Activated naive CD8-positive, alpha-beta T cell treated with anti-CD3 and anti-CD28 coated beads, Interleukin-2, amount 10 ng/mL, durations not matched to agents 7 days and 5 days (primary cell): ENCODE results near the gene SSBP3. TPM values are rescaled to one million over a fixed set of nuclear protein-coding genes. Genes with fewer than 3 reads are reported as not detected.

ENCODE experiments used
- ATAC-seq: fragments of 150-1000 bp; cut with Tn5 transposase; one replicate; pipeline ENCODE4 v1.10.0; 2021; ENCODE audit warnings: low read depth, moderate library complexity
- POLR2A ChIA-PET: fragments of 350-600 bp; sonication (Branson Sonifier 250); formaldehyde crosslinking; loops from one replicate; lab custom pipeline; 2021; ENCODE audit warnings: antibody characterized with exemption; lab: Charles Lee
- DNase-seq: peaks from one replicate; pipeline ENCODE4 v3.0.0; 2021
- H3K27ac Mint-ChIP-seq: one replicate; pipeline ENCODE4 v1.8.0; 2022; ENCODE audit warnings: mild to moderate bottlenecking, mixed read lengths
- H3K27me3 Mint-ChIP-seq: one replicate; pipeline ENCODE4 v1.8.0; 2022; ENCODE audit warnings: mild to moderate bottlenecking, moderate library complexity, mixed read lengths
- H3K36me3 Mint-ChIP-seq: one replicate; pipeline ENCODE4 v1.8.0; 2021; ENCODE audit warnings: mild to moderate bottlenecking, mixed read lengths
- H3K4me1 Mint-ChIP-seq: one replicate; pipeline ENCODE4 v1.8.0; 2021; ENCODE audit warnings: mixed read lengths
- H3K4me3 Mint-ChIP-seq: one replicate; pipeline ENCODE4 v1.8.0; 2022; ENCODE audit warnings: mild to moderate bottlenecking, moderate library complexity, mixed read lengths
- H3K9me3 Mint-ChIP-seq: one replicate; pipeline ENCODE4 v1.8.0; 2021; ENCODE audit warnings: mixed read lengths
- total RNA-seq, 2 experiments: library from RNA; stranded (reverse); gene quantifications; one replicate each; pipeline ENCODE4 v1.2.3, GENCODE V29; 2021

Gene SSBP3
- total RNA-seq, 2 experiments from 2014 or later, result 109 to 126 TPM

GRCh38 chr1:54332781-54333585 is 73.2 kb downstream of the SSBP3 start:
- H3K4me3 Mint-ChIP-seq, result no peak overlapping the region
- ATAC-seq (no peak), DNase-seq (no peak)
- peaks cover 25% of the 10 kb centered on the region for H3K4me1 Mint-ChIP-seq
- POLR2A ChIA-PET, result no interaction called here
- no peak overlapping the region for H3K27ac Mint-ChIP-seq
- H3K27me3 Mint-ChIP-seq, result no peaks in the 10 kb centered on the region
- H3K9me3 Mint-ChIP-seq, result no peaks in the 10 kb centered on the region
- H3K36me3 Mint-ChIP-seq, result peaks cover 5% of the 10 kb centered on the region

DNA sequence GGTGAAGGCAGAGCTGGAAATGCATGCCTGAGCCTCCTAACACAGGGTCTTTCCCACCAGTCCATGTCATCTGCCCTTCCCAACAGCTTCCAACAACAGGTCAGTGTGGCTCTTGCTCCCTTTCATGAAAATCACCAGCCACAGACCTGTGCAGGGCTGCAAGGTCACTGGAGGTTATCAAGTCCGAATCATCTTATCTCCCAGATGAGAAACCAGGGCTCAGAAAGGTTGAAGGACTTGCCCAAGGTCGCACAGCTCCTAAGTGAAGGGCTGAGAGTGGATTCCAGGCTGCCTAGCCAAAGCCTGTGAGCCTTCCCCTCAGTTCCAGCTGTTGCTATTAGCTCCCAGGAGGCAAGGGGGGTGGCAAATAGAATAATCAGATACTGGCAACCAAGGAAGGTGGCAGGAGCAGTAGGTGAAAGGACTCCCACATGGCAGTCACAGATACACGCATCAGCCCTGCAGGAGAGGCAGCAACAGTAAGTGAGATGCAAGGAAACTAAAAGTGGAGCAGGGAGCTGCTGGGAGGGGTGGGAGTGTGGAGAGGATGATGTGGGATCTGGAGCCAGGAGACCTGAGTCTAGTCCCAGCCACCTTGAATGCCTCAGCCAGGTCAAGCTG is 74.2 kb downstream of the SSBP3 start:
- H3K27ac Mint-ChIP-seq, result peak overlapping the region; percentile 38
- no peak overlapping the region for H3K4me3 Mint-ChIP-seq
- POLR2A ChIA-PET, result no interaction called here
- H3K27me3 Mint-ChIP-seq, result no peaks in the 10 kb centered on the region
- peaks cover 5% of the 10 kb centered on the region for H3K36me3 Mint-ChIP-seq
- no peaks in the 10 kb centered on the region for H3K9me3 Mint-ChIP-seq
- H3K4me1 Mint-ChIP-seq, result peaks cover 25% of the 10 kb centered on the region
- DNase-seq (no peak), ATAC-seq (no peak)

GRCh38 chr1:54331091-54331772 is 75.0 kb downstream of the SSBP3 start:
- Mint-ChIP-seq H3K4me3 (no peak overlapping the region), H3K27me3 (no peaks in the 10 kb centered on the region), H3K4me1 (peaks cover 27% of the 10 kb centered on the region), H3K36me3 (peaks cover 5% of the 10 kb centered on the region), H3K9me3 (no peaks in the 10 kb centered on the region), H3K27ac (peak overlapping the region; percentile 54)
- DNase-seq (no peak), ATAC-seq (no peak)
- POLR2A ChIA-PET, result no interaction called here

- Mint-ChIP-seq H3K9me3 (no peaks in the 10 kb centered on the region), H3K36me3 (peaks cover 2% of the 10 kb centered on the region), H3K27me3 (no peaks in the 10 kb centered on the region), H3K4me3 (no peak overlapping the region), H3K27ac (no peak overlapping the region), H3K4me1 (peaks cover 26% of the 10 kb centered on the region)
- POLR2A ChIA-PET, result no interaction called here
- DNase-seq (no peak), ATAC-seq (no peak)
These were observed 76.7 kb downstream of the SSBP3 start for GRCh38 chr1:54329312-54330003.

GRCh38 chr1:54328066-54328636 is 78.0 kb downstream of the SSBP3 start:
- H3K4me3 Mint-ChIP-seq, result no peak overlapping the region
- no peak for ATAC-seq
- peaks cover 24% of the 10 kb centered on the region for H3K4me1 Mint-ChIP-seq
- H3K27me3 Mint-ChIP-seq, result no peaks in the 10 kb centered on the region
- H3K36me3 Mint-ChIP-seq, result peaks cover 2% of the 10 kb centered on the region
- H3K27ac Mint-ChIP-seq, result no peak overlapping the region
- no peaks in the 10 kb centered on the region for H3K9me3 Mint-ChIP-seq
- POLR2A ChIA-PET, result interaction anchor here (0.6 kb wide), 1 partner anchor 9 kb away, joined by 3 read pairs; no protein-coding TSS in a partner anchor
- no peak for DNase-seq

- Mint-ChIP-seq H3K9me3 (no peaks in the 10 kb centered on the region), H3K27me3 (no peaks in the 10 kb centered on the region), H3K27ac (no peak overlapping the region), H3K4me1 (peaks cover 21% of the 10 kb centered on the region), H3K36me3 (peaks cover 2% of the 10 kb centered on the region), H3K4me3 (no peak overlapping the region)
- POLR2A ChIA-PET, result interaction anchor here (0.6 kb wide), 1 partner anchor 8 kb away, joined by 3 read pairs; no protein-coding TSS in a partner anchor
- DNase-seq, result no peak
- no peak for ATAC-seq
These were observed 78.7 kb downstream of the SSBP3 start for GRCh38 chr1:54327386-54328065.

- Mint-ChIP-seq H3K4me1 (peaks cover 16% of the 10 kb centered on the region), H3K27me3 (no peaks in the 10 kb centered on the region), H3K9me3 (no peaks in the 10 kb centered on the region), H3K27ac (peak overlapping the region; percentile 19), H3K4me3 (no peak overlapping the region), H3K36me3 (no peaks in the 10 kb centered on the region)
- no peak for ATAC-seq
- DNase-seq, result no peak
- POLR2A ChIA-PET, result interaction anchor here (0.6 kb wide), 1 partner anchor 165 kb away, joined by 4 read pairs; no protein-coding TSS in a partner anchor
These were observed 79.4 kb downstream of the SSBP3 start for GRCh38 chr1:54326543-54327385.

DNA sequence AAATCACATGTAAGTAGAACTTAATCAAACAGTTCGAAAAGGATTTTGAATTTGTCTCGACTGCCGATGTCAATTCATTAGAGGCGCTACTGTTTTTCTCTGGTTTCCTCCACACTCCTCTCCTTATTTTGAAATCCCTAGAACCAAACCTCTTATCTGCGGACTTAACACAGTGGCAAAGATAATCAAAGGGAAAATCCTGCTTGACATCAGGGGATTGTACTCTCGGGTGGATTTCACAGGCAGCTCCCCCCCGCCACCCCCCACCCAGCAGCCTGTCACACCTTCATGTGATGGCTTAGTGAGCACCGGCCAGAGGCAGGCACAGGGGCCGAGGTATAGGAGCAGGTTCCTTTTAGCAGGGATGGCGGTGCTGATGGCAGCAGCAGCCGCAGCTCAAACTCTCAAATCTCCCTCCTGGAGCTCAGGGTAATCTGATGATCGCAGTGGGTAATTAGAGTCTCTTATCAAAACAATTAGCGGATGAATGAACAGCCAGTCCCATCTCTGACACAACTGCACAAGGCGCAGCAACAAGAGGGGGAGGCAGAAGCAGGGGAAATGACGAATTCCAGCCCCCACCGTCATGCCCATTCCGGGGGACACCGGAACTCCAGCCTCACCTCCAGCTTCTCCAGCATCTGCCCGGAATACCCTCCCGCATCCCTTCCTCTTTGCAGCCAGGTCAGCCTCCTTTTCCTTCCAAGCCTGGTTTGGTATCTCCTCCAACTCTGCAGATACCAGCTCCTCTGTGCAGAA is 80.3 kb downstream of the SSBP3 start:
- DNase-seq, result no peak
- no peak for ATAC-seq
- no peak overlapping the region for H3K4me3 Mint-ChIP-seq
- POLR2A ChIA-PET, result interaction anchor here (0.6 kb wide), 1 partner anchor 166 kb away, joined by 4 read pairs; no protein-coding TSS in a partner anchor
- no peak overlapping the region for H3K27ac Mint-ChIP-seq
- H3K9me3 Mint-ChIP-seq, result no peaks in the 10 kb centered on the region
- H3K36me3 Mint-ChIP-seq, result peaks cover under 1% of the 10 kb centered on the region
- H3K27me3 Mint-ChIP-seq, result no peaks in the 10 kb centered on the region
- H3K4me1 Mint-ChIP-seq, result peaks cover 10% of the 10 kb centered on the region

GRCh38 chr1:54325284-54325683 is 80.9 kb downstream of the SSBP3 start:
- H3K27me3 Mint-ChIP-seq, result no peaks in the 10 kb centered on the region
- ATAC-seq (no peak), DNase-seq (no peak)
- H3K4me3 Mint-ChIP-seq, result no peak overlapping the region
- no peak overlapping the region for H3K27ac Mint-ChIP-seq
- no peaks in the 10 kb centered on the region for H3K9me3 Mint-ChIP-seq
- H3K4me1 Mint-ChIP-seq, result peaks cover 9% of the 10 kb centered on the region
- POLR2A ChIA-PET, result interaction anchor here (0.9 kb wide), 1 partner anchor 38 kb away, joined by 4 read pairs; no protein-coding TSS in a partner anchor
- H3K36me3 Mint-ChIP-seq, result peaks cover 5% of the 10 kb centered on the region

GRCh38 chr1:54324251-54325140 is 81.7 kb downstream of the SSBP3 start:
- no peaks in the 10 kb centered on the region for H3K27me3 Mint-ChIP-seq
- H3K4me3 Mint-ChIP-seq, result no peak overlapping the region
- no peak for ATAC-seq
- H3K4me1 Mint-ChIP-seq, result peaks cover 12% of the 10 kb centered on the region
- POLR2A ChIA-PET, result interaction anchor here (0.9 kb wide), 1 partner anchor 37 kb away, joined by 4 read pairs; no protein-coding TSS in a partner anchor
- no peak overlapping the region for H3K27ac Mint-ChIP-seq
- peaks cover 9% of the 10 kb centered on the region for H3K36me3 Mint-ChIP-seq
- DNase-seq, result no peak
- H3K9me3 Mint-ChIP-seq, result no peaks in the 10 kb centered on the region
